A673 (cell line): Measurements from ENCODE around the gene LHFPL2. TPM values are rescaled to one million over a fixed set of nuclear protein-coding genes. Genes with fewer than 3 reads are reported as not detected.

Experiments used
- BruUV-seq: library from RNA; stranded (reverse); fragments of 400-500 nt; replicated peaks from 2 replicates; lab custom pipeline; 2021; lab: Mats Ljungman, UMichigan
- CTCF ChIA-PET: fragments of 300-600 bp; sonication (Branson Sonifier 250); formaldehyde crosslinking; loops from one replicate; lab custom pipeline; 2022; ENCODE audit warnings: antibody characterized with exemption; lab: Charles Lee
- POLR2A ChIA-PET: fragments of 300-600 bp; sonication (Branson Sonifier 250); formaldehyde crosslinking; loops from one replicate; lab custom pipeline; 2022; ENCODE audit warnings: antibody characterized with exemption; ENCODE audit not compliant: low non-redundant PET; lab: Charles Lee
- DNase-seq: peaks from one replicate; pipeline ENCODE4 v3.0.0-alpha.2; 2015; ENCODE audit warnings: low spot score
- H3K27ac ChIP-seq: fragments of 200-600 bp; sonication (generic); 2 replicates; pipeline ENCODE4 v1.5.1; 2016; ENCODE audit warnings: mixed run types, low read depth, mild to moderate bottlenecking, mixed read lengths, antibody characterized with exemption, low read length; ENCODE audit not compliant: poor library complexity, severe bottlenecking
- H3K27me3 ChIP-seq: fragments of 200-600 bp; sonication (generic); replicated peaks from 2 replicates; pipeline ENCODE4 v1.6.1; 2017; ENCODE audit warnings: mixed run types, low read depth, mild to moderate bottlenecking, mixed read lengths, antibody characterized with exemption, low read length; ENCODE audit not compliant: insufficient read depth, poor library complexity
- H3K36me3 ChIP-seq: fragments of 200-600 bp; sonication (generic); 2 replicates; pipeline ENCODE4 v1.6.1; 2016; ENCODE audit warnings: mixed run types, mild to moderate bottlenecking, mixed read lengths, antibody characterized with exemption, low read length; ENCODE audit not compliant: insufficient read depth, poor library complexity, severe bottlenecking
- H3K4me1 ChIP-seq: fragments of 200-600 bp; sonication (generic); 2 replicates; pipeline ENCODE4 v1.6.1; 2017; ENCODE audit warnings: mixed run types, mild to moderate bottlenecking, mixed read lengths, antibody characterized with exemption, low read length; ENCODE audit not compliant: insufficient read depth, poor library complexity, severe bottlenecking
- H3K4me3 ChIP-seq: fragments of 200-600 bp; sonication (generic); 2 replicates; pipeline ENCODE4 v1.5.1; 2016; ENCODE audit warnings: low read depth, mixed run types, mild to moderate bottlenecking, mixed read lengths, low read length; ENCODE audit not compliant: poor library complexity, severe bottlenecking
- H3K9me3 ChIP-seq: fragments of 200-600 bp; sonication (generic); 2 replicates; pipeline ENCODE4 v1.6.1; 2016; ENCODE audit warnings: mixed run types, low read depth, mild to moderate bottlenecking, mixed read lengths, antibody characterized with exemption, low read length; ENCODE audit not compliant: poor library complexity, severe bottlenecking
- CTCF ChIP-seq: fragments of 300-800, 200-600 bp; sonication (generic); conservative IDR thresholded peaks from 2 replicates; pipeline ENCODE4 v1.5.1; 2017; ENCODE audit warnings: low read depth, mild to moderate bottlenecking, antibody characterized with exemption, low read length, moderate library complexity, mixed read lengths
- EZH2 ChIP-seq: fragments of 200-600 bp; sonication (generic); IDR thresholded peaks from 2 replicates; pipeline ENCODE4 v1.6.1; 2017; ENCODE audit warnings: borderline replicate concordance, low read depth, mild to moderate bottlenecking, mixed read lengths, antibody characterized with exemption, low read length; ENCODE audit not compliant: poor library complexity, severe bottlenecking
- intact Hi-C: fragments of 100-400 bp; cut with micrococcal nuclease; formaldehyde crosslinking; loops from one replicate; pipeline ENCODE4 v1.10.0; 2022; ENCODE audit not compliant: unreplicated experiment
- total RNA-seq: library from RNA; stranded (reverse); gene quantifications from 2 replicates; pipeline ENCODE4 v1.2.3, GENCODE V29; 2021

Gene LHFPL2
- total RNA-seq, 1 experiment from 2014 or later, result 6.2 TPM

GRCh38 chr5:78613756-78614155 is 34.8 kb downstream of the LHFPL2 start:
- POLR2A ChIA-PET, result no interaction called here
- TF ChIP-seq EZH2 (no peak), CTCF (no peak)
- Histone ChIP-seq H3K9me3 (no peaks in the 10 kb centered on the region), H3K27ac (no peak overlapping the region), H3K4me1 (no peaks in the 10 kb centered on the region), H3K4me3 (no peak overlapping the region), H3K27me3 (no peaks in the 10 kb centered on the region), H3K36me3 (no peaks in the 10 kb centered on the region)
- DNase-seq, result no peak
- intact Hi-C loops, result no loop called here
- no TSS peak for BruUV-seq
- CTCF ChIA-PET, result no interaction called here

- intact Hi-C loops, result no loop called here
- TF ChIP-seq CTCF (no peak), EZH2 (no peak)
- Histone ChIP-seq H3K4me1 (no peaks in the 10 kb centered on the region), H3K4me3 (no peak overlapping the region), H3K36me3 (no peaks in the 10 kb centered on the region), H3K9me3 (no peaks in the 10 kb centered on the region), H3K27ac (no peak overlapping the region), H3K27me3 (no peaks in the 10 kb centered on the region)
- CTCF ChIA-PET, result no interaction called here
- POLR2A ChIA-PET, result no interaction called here
- no TSS peak for BruUV-seq
- DNase-seq, result no peak
Measured at GRCh38 chr5:78613151-78613533, 35.4 kb downstream of the LHFPL2 start.

- Histone ChIP-seq H3K27me3 (no peaks in the 10 kb centered on the region), H3K27ac (no peak overlapping the region), H3K9me3 (no peaks in the 10 kb centered on the region), H3K4me3 (no peak overlapping the region), H3K36me3 (no peaks in the 10 kb centered on the region), H3K4me1 (no peaks in the 10 kb centered on the region)
- BruUV-seq, result no TSS peak
- intact Hi-C loops, result no loop called here
- no peak for DNase-seq
- TF ChIP-seq EZH2 (no peak), CTCF (no peak)
- ChIA-PET CTCF (no interaction called here), POLR2A (no interaction called here)
Measured at GRCh38 chr5:78612227-78613150, 36.1 kb downstream of the LHFPL2 start.
